IPS-15b (cell line): ENCODE results near the gene CYP2F1.

Source experiments
- H3K27me3 ChIP-seq: one replicate; pipeline ENCODE4 v1.6.1; 2013; ENCODE audit warnings: low read length; ENCODE audit not compliant: control insufficient read depth, insufficient read depth
- H3K36me3 ChIP-seq: one replicate; pipeline ENCODE4 v1.6.1; 2013; ENCODE audit warnings: low read length; ENCODE audit not compliant: control insufficient read depth, insufficient read depth
- H3K4me1 ChIP-seq: one replicate; pipeline ENCODE4 v1.6.1; 2013; ENCODE audit warnings: mild to moderate bottlenecking, low read length; ENCODE audit not compliant: control insufficient read depth, insufficient read depth
- H3K4me3 ChIP-seq: one replicate; pipeline ENCODE4 v1.5.1; 2013; ENCODE audit warnings: low read depth, low read length
- H3K9ac ChIP-seq: one replicate; pipeline ENCODE4 v1.6.1; 2013; ENCODE audit warnings: low read depth, mild to moderate bottlenecking, low read length
- H3K9me3 ChIP-seq: one replicate; pipeline ENCODE4 v1.6.1; 2013; ENCODE audit warnings: mild to moderate bottlenecking, low read length; ENCODE audit not compliant: control insufficient read depth, insufficient read depth

Gene CYP2F1, protein sequence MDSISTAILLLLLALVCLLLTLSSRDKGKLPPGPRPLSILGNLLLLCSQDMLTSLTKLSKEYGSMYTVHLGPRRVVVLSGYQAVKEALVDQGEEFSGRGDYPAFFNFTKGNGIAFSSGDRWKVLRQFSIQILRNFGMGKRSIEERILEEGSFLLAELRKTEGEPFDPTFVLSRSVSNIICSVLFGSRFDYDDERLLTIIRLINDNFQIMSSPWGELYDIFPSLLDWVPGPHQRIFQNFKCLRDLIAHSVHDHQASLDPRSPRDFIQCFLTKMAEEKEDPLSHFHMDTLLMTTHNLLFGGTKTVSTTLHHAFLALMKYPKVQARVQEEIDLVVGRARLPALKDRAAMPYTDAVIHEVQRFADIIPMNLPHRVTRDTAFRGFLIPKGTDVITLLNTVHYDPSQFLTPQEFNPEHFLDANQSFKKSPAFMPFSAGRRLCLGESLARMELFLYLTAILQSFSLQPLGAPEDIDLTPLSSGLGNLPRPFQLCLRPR

DNA sequence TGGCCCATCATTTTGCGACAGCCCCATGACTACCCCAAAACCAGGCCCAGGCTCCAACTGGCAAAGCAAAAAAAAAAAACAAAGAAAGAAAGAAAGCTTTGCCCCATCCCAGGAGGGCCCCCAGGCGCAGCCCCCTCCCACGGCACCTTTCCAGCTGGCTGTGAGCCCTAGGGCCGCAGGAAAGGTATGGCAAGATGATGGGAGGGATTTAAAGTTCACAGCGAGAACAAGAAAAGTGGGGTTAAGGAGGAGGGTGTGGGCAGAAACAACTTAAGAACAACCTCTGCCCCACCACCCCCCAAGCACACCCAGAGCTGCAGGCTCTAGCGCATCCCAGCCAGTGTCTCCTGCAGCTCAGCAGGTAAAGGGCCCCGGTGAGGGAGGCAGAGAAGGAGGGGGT, at the start of gene CYP2F1:
Gene CYP2F1 (plus strand): TSS at position 301 of the 400 bp plus-strand sequence. CDS start 1,757 bp downstream, outside the sequence.
- H3K27me3 ChIP-seq: no peaks in the 10 kb centered on the region
- H3K4me3 ChIP-seq: no peak within 1 kb of the TSS
- no peak within 1 kb of the TSS for H3K9ac ChIP-seq
- no peaks in the 10 kb centered on the region for H3K4me1 ChIP-seq
- no peaks in the 10 kb centered on the region for H3K36me3 ChIP-seq
- peaks cover 14% of the 10 kb centered on the region for H3K9me3 ChIP-seq

DNA sequence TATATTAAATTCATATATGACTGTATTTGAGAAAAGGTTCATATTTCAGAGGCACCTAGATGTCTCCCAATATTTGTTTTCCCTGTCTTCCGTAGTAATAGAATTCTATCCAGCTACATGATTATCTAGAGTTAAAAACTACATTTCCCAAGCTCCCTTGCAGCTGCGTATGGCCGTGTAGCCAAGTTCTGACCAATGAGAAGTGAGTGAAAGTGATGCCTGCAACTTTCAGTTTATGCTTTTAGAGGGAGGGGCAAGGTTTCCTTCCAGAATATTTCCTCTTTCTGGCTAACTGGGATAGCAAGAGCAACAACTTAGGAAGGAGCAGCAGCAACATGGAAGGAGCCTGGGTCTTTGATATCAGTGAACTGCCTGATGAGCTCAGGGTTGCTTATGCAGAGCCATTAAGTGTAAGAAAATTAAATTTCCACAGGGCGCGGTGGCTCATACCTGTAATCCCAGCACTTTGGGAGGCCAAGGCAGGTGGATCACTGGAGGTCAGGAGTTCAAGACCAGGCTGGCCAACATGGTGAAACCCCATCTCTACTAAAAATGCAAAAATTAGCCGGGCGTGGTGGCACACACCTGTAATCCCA, 49.2 kb upstream of the CYP2F1 start:
- Histone ChIP-seq H3K4me1 (no peaks in the 10 kb centered on the region), H3K27me3 (no peaks in the 10 kb centered on the region), H3K4me3 (no peak overlapping the region), H3K9ac (no peak overlapping the region), H3K9me3 (no peaks in the 10 kb centered on the region), H3K36me3 (no peaks in the 10 kb centered on the region)

DNA sequence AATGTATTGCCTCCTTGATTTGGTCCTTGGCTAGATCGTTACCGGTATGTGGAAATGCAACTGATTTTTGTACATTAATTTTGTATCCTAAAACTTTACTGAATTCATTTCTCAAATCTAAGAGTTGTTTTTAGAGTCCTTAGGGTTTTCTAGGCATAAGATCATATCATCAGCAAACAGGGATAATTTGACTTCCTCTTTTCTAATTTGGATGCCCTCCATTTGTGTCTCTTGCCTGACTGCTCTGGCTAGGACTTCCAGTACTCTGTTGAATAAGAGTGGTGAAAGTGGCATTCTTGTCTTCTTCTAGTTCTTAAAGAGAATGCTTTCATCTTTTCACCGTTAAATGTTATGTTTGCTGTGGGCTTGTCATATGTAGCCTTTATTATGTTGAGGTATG, 37.9 kb upstream of the CYP2F1 start:
- Histone ChIP-seq H3K4me1 (no peaks in the 10 kb centered on the region), H3K27me3 (no peaks in the 10 kb centered on the region), H3K36me3 (no peaks in the 10 kb centered on the region)

DNA sequence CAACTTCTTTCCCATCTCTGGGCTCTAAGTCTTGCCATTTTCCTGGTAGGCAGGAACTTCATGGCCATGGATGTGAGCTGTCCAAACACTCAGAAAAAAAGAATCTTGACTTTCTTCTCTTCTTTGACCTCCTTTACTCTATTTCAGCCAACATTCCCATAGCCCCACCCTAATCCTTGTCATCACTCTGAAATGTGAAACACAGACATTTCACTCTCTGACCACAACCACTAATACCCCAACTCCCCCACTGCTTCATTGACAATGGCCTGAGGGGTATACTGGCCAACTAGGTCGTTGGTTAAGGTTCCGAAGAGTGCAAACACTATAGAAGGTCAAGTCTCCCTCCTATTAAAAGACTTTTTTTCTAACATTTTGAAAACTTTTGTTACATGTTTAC, 30.7 kb upstream of the CYP2F1 start:
- Histone ChIP-seq H3K4me3 (no peak overlapping the region), H3K27me3 (peaks cover 17% of the 10 kb centered on the region), H3K4me1 (no peaks in the 10 kb centered on the region), H3K9ac (no peak overlapping the region), H3K36me3 (no peaks in the 10 kb centered on the region), H3K9me3 (no peaks in the 10 kb centered on the region)

More for the DNA sequence above, 37.9 kb upstream of the CYP2F1 start:
- no peak overlapping the region for H3K9ac ChIP-seq
- H3K4me3 ChIP-seq: no peak overlapping the region
- no peaks in the 10 kb centered on the region for H3K9me3 ChIP-seq

DNA sequence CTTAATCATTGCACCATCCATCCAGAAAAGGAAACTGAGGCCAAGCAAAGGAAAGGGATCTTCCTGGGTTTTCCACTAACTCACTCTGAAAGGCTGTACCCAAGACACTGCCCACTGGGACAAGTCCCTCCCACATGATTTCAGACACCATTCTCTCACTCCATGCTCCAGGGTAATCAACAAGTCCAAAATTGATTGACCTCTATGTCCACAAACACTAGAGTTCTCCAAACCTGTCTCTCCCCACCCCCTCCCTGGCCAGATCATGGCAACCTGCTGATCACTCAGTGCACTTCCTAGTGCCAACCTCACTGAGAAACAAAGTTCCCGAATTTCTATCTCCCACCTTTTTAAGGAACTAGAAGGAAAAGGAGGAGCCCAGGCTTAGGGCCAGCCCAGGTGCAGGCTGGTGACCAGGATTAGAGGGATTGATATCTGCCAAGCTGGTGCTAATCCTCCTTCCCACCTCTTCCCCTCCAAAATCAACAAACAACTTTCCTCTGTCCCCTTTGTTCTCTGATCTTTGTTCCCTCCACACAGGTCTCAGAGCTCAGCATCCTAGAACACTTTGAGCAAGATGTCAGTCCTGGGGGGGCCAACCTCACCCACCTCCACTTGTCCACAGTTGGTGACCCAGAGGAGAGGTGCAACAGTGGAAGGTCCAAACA, 28.4 kb upstream of the CYP2F1 start:
- no peaks in the 10 kb centered on the region for H3K36me3 ChIP-seq
- H3K4me3 ChIP-seq: no peak overlapping the region
- no peaks in the 10 kb centered on the region for H3K4me1 ChIP-seq
- H3K27me3 ChIP-seq: peaks cover 40% of the 10 kb centered on the region
- H3K9ac ChIP-seq: no peak overlapping the region
- no peaks in the 10 kb centered on the region for H3K9me3 ChIP-seq

DNA sequence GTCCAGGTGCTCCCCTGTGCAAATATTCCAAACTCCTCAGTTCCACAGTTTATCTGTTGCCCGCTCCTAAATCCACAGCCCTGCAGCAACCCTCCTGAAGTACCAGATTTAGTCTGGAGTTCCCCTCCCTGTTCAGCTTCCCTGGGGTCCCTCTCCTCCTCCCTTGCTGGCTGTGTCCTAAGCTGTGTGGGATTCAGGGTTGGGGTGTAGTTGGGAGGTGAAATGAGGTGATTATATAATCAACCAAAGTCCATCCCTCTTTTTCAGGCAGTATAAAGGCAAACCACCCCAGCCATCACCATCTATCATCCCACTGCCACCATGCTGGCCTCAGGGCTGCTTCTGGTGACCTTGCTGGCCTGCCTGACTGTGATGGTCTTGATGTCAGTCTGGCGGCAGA, 26.1 kb upstream of the CYP2F1 start, which contains the start of gene CYP2A13:
Gene CYP2A13 (plus strand): TSS at position 301 of the 400 bp plus-strand sequence. CDS start 21 bp downstream, at position 322.
- Histone ChIP-seq H3K27me3 (peaks cover 60% of the 10 kb centered on the region), H3K9ac (no peak within 1 kb of the TSS), H3K36me3 (no peaks in the 10 kb centered on the region), H3K4me1 (no peaks in the 10 kb centered on the region), H3K4me3 (peak within 1 kb of the TSS; percentile 59), H3K9me3 (no peaks in the 10 kb centered on the region)

DNA sequence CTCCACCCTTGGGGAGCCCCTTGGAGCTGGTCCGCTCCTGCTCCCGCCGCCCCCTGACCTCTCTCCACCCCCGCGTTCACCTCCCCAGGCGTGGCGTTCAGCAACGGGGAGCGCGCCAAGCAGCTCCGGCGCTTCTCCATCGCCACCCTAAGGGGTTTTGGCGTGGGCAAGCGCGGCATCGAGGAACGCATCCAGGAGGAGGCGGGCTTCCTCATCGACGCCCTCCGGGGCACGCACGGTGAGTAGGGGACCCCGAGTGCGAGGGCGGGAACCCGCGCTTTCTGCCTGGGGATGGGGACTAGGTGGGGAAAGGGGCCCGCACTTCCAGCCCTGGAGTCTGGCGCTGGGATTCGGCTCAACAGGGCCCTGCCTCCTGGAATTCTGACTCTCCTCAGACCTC, 24.3 kb upstream of the CYP2F1 start:
- Histone ChIP-seq H3K9me3 (no peaks in the 10 kb centered on the region), H3K9ac (peak overlapping the region; percentile 37), H3K36me3 (no peaks in the 10 kb centered on the region), H3K4me3 (peak overlapping the region; percentile 59), H3K27me3 (peaks cover 60% of the 10 kb centered on the region), H3K4me1 (no peaks in the 10 kb centered on the region)

DNA sequence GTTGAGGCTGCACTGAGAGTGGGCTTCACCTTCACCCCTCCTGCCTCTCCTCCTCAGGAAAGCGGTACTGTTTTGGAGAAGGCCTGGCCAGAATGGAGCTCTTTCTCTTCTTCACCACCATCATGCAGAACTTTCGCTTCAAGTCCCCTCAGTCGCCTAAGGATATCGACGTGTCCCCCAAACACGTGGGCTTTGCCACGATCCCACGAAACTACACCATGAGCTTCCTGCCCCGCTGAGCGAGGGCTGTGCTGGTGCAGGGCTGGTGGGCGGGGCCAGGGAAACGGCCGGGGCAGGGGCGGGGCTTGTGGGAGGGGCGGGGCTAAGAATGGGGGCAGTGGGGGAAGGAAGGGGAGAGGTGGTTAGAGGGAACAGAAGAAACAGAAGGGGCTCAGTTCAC, 18.5 kb upstream of the CYP2F1 start:
- Histone ChIP-seq H3K4me3 (no peak overlapping the region), H3K36me3 (no peaks in the 10 kb centered on the region), H3K9ac (no peak overlapping the region), H3K9me3 (no peaks in the 10 kb centered on the region), H3K27me3 (peaks cover 23% of the 10 kb centered on the region), H3K4me1 (peaks cover 2% of the 10 kb centered on the region)

DNA sequence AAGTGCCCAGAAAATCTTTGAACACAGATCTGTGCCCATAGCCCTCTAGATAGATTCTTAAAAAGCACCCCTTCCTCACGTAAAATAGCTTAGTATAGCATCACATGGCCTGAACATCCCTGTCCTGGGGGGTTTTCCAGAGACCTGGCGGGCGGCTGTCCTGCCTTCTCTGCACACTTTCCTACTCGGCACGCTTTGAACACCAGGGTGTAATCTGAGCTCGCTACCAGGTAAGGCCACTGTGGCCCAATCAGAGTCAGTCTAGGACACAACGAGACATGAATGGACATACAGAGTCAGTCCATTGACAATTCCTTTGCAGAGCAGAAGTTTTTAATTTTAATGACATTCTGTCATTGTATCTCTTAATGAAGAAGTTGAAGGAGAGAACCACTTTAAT, 17.9 kb upstream of the CYP2F1 start:
- Histone ChIP-seq H3K4me3 (no peak overlapping the region), H3K9ac (no peak overlapping the region), H3K9me3 (no peaks in the 10 kb centered on the region), H3K36me3 (no peaks in the 10 kb centered on the region), H3K4me1 (peaks cover 2% of the 10 kb centered on the region), H3K27me3 (peaks cover 17% of the 10 kb centered on the region)

DNA sequence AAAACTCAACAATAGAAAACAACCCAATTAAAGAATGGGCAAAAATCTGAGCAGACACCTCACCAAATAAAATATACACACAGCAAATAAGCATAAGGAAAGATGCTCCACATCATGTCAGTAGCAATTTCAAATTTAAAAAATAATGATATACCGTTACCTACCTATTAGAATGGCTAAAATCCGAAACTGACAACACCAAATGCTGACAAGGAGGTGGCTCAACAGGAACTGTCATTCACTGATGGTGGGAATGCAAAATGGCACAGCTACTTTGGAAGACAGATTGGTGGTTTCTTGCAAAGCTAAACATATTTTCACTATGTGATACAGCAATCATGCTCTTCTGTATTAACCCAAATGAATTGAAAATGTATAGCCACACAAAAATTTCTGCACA, 16.9 kb upstream of the CYP2F1 start:
- Histone ChIP-seq H3K9ac (no peak overlapping the region), H3K4me3 (no peak overlapping the region), H3K36me3 (no peaks in the 10 kb centered on the region), H3K9me3 (no peaks in the 10 kb centered on the region), H3K4me1 (peaks cover 2% of the 10 kb centered on the region), H3K27me3 (peaks cover 10% of the 10 kb centered on the region)

DNA sequence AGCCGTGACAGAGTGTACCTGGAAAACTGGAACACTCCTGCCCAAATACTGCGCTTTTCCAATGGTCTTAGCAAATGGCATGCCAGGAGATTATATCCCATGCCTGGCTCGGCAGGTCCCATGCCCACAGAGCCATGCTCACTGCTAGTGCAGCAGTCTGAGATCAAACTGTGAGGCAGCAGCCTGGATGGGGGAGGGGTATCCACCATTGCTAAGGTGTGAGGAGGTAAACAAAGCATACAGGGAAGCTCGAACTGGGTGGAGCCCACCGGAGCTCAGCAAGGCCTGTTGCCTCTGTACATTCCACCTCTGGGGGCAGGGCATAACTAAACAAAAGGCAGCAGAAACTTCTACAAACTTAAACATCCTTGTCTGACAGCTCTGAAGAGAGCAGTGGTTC, 15.5 kb upstream of the CYP2F1 start:
- Histone ChIP-seq H3K27me3 (no peaks in the 10 kb centered on the region), H3K4me1 (peaks cover 2% of the 10 kb centered on the region), H3K9ac (no peak overlapping the region), H3K36me3 (no peaks in the 10 kb centered on the region), H3K4me3 (no peak overlapping the region), H3K9me3 (no peaks in the 10 kb centered on the region)
